Kidney (tissue), 14 donors: ENCODE data around the gene AK1. TPM values are rescaled to one million over a fixed set of nuclear protein-coding genes. Genes with fewer than 3 reads are reported as not detected.
"Not testable (repeated sequence)": the region's sequence is repeated elsewhere in the genome, so short reads cannot be mapped to it uniquely, and the experiment has no call there.

Experiments
- DNase-seq, 5 donors: peaks; one replicate each; pipeline ENCODE4 v3.0.0-alpha.2; 2013 to 2020
- FAIRE-seq: peaks from 2 replicates; lab custom pipeline; 2012; peaks lifted over from hg19 to GRCh38; lab: Jason Lieb, UNC
- H3K27ac ChIP-seq, 2 donors: one replicate each; pipeline ENCODE4 v1.7.0; 2013; ENCODE audit warnings: low read depth in 2 of 2, low read length in 2 of 2, inconsistent platforms in 1 of 2
- H3K27me3 ChIP-seq: one replicate; pipeline ENCODE4 v1.7.1; 2013; ENCODE audit warnings: low read length, inconsistent platforms; ENCODE audit not compliant: control insufficient read depth, insufficient read depth
- H3K36me3 ChIP-seq, 3 donors: one replicate each; pipeline versions ENCODE4 v1.7.0 to v1.7.1; 2013; ENCODE audit warnings: low read length in 3 of 3, control low read depth in 1 of 3, inconsistent platforms in 1 of 3; ENCODE audit not compliant: insufficient read depth in 3 of 3, control insufficient read depth in 2 of 3
- H3K4me1 ChIP-seq, 3 donors: one replicate each; pipeline versions ENCODE4 v1.7.0 to v1.7.1; 2013; ENCODE audit warnings: low read length in 3 of 3, inconsistent platforms in 1 of 3, low read depth in 1 of 3; ENCODE audit not compliant: control insufficient read depth in 2 of 3, insufficient read depth in 2 of 3
- H3K4me3 ChIP-seq, 3 donors: one replicate each; pipeline versions ENCODE4 v1.7.0 to v1.8.1; 2013; ENCODE audit warnings: low read length in 3 of 3, control low read depth in 1 of 3, inconsistent platforms in 1 of 3
- H3K9ac ChIP-seq, 3 donors: one replicate each; pipeline versions ENCODE4 v1.7.0 to v1.7.1; 2013; ENCODE audit warnings: low read length in 3 of 3, control low read depth in 1 of 3, inconsistent platforms in 1 of 3
- H3K9me3 ChIP-seq, 3 donors: one replicate each; pipeline versions ENCODE4 v1.7.0 to v1.7.1; 2013; ENCODE audit warnings: low read length in 3 of 3, control low read depth in 1 of 3, inconsistent platforms in 1 of 3; ENCODE audit not compliant: control insufficient read depth in 2 of 3, insufficient read depth in 1 of 3
- intact Hi-C: fragments of 100-400 bp; cut with DNase I; formaldehyde crosslinking; loops from one replicate; pipeline ENCODE4 v1.11.1; 2022
- polyA plus RNA-seq: library from polyadenylated mRNA; stranded (reverse); fragments of 350-450 nt; fragmentation: Illumina TruSeq; extraction: RNeasy Lipid Tissue Mini Kit (QIAGEN cat#74804); gene quantifications from one replicate; pipeline ENCODE4 v1.2.3, GENCODE V29; 2014; ENCODE audit warnings: low read depth, low replicate concordance; ENCODE audit not compliant: insufficient read depth
- total RNA-seq: library from RNA; stranded (reverse); fragmentation: NEBNext Ultra II Directional; extraction: Animal tissue kit (Norgen Biotek cat#: 25700); gene quantifications from one replicate; pipeline ENCODE4 v1.2.1, GENCODE V29; 2021
- TF ChIP-seq, protein P1 (sequence below): IDR thresholded peaks from 3 replicates; pipeline ENCODE4 v1.5.1; 2012; ENCODE audit warnings: mild to moderate bottlenecking, moderate library complexity, borderline replicate concordance; ENCODE audit not compliant: insufficient read depth; ENCODE audit errors: extremely low read depth
- donor health status: control.
- donor health status: control.
- donor health status: control.
- donor health status: control.
- donor health status: control.
- donor health status: DM: yes; HTN: yes; CAD: no.
- donor health status: Normal renal cell carcinoma (clear cell type).

The AK1 gene
- total and polyA plus RNA-seq, 2 donors from 2014 or later = 77.9 to 185 TPM

DNA sequence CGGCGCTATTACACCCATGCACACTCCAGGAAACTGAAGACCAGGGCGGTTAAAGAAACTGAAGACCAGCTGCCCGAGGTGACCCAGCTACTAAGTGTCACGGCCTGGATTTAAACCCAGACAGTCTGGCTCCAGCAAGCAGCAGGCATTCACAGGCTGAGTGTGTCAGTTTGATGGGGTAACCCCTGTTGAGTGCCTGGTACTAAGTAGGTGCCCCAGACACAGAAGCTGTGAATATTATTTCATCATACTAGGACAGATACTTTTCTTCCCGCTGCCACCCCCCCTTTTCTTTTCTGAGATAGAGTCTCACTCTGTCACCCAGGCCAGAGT, 30.3 kb downstream of the AK1 start:
- Histone ChIP-seq H3K9ac (peak overlapping the region in 1 of 3 donors; percentile 62), H3K27ac (peak overlapping the region; percentile 90 to 91), H3K36me3 (peaks cover 0 to 22% (median 0%) of the 10 kb centered on the region in 3 donors), H3K4me3 (peak overlapping the region in 1 of 3 donors; percentile 45), H3K9me3 (peaks cover 0 to 6% (median 0%) of the 10 kb centered on the region in 3 donors), H3K27me3 (no peaks in the 10 kb centered on the region), H3K4me1 (peaks cover 2 to 19% (median 3%) of the 10 kb centered on the region in 3 donors)
- DNase-seq (peak in 3 of 5 donors; percentile 54 to 74 (median 63)), FAIRE-seq (no peak)
- TF ChIP-seq, protein P1, sequence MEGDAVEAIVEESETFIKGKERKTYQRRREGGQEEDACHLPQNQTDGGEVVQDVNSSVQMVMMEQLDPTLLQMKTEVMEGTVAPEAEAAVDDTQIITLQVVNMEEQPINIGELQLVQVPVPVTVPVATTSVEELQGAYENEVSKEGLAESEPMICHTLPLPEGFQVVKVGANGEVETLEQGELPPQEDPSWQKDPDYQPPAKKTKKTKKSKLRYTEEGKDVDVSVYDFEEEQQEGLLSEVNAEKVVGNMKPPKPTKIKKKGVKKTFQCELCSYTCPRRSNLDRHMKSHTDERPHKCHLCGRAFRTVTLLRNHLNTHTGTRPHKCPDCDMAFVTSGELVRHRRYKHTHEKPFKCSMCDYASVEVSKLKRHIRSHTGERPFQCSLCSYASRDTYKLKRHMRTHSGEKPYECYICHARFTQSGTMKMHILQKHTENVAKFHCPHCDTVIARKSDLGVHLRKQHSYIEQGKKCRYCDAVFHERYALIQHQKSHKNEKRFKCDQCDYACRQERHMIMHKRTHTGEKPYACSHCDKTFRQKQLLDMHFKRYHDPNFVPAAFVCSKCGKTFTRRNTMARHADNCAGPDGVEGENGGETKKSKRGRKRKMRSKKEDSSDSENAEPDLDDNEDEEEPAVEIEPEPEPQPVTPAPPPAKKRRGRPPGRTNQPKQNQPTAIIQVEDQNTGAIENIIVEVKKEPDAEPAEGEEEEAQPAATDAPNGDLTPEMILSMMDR = no peak
- intact Hi-C loops = no loop called here

DNA sequence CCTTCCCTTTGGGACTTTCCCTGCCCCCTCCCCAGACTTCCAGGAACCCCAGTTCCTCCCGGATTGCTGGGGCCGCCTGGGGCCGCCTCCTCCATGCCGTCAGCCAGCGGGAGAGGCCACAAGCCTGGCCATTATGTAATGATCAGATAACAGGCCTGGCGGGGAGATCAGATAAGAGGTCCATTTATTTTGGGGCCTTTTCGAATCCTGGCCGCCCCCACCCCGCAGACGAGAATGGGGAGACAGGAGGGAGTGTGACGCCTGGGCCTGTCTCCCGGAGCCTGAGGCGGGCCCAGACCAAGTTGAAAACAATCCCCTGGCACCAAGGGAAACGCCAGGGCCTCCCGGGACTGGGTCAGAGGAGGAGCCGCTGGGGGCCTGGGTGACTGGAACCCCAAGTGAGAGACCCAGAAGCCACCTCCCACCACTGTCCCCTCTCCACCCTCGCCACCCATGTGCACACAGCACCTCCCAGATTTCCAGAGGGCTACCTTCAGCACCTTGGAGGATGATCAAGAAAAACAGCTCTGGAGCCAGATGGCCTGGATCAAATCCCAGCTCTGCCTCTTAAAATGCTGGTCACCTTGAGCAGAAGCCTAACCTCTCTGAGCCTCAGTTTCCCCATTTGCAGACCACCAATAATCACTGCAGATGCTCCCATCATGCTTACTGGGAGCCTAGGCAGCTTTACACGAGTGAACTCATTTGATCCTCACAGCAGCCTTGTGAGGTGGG, 30.9 kb downstream of the AK1 start:
- intact Hi-C loops = no loop called here
- Histone ChIP-seq H3K27ac (peak overlapping the region; percentile 90 to 91), H3K9me3 (peaks cover 0 to 6% (median 0%) of the 10 kb centered on the region in 3 donors), H3K4me1 (peaks cover 2 to 22% (median 3%) of the 10 kb centered on the region in 3 donors), H3K4me3 (peak overlapping the region in 1 of 3 donors; percentile 45), H3K36me3 (peaks cover 0 to 18% (median 0%) of the 10 kb centered on the region in 3 donors), H3K9ac (peak overlapping the region in 2 of 3 donors; percentile 2 to 62), H3K27me3 (no peaks in the 10 kb centered on the region)
- FAIRE-seq = no peak
- no peak for DNase-seq
- TF ChIP-seq, protein P1 = no peak

DNA sequence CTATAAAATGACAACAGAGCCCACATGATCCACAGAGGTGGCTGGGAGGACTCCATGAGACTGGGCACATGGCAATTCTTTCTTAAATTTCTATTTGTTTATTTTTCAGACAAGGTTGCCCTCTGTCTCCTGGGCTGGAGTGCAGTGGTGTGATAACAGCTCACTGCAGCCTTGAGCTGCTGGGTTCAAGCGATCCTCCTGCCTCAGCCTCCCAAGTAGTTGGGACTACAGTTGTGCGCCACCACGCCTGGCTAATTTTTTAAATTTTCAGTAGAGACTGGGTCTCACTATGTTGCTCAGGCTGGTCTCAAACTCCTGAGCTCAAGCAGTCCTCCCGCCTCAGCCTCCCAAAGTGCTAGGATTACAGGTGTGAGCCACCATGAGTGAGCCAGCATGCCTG, 31.9 kb downstream of the AK1 start:
- Histone ChIP-seq H3K4me1 (peaks cover 2 to 32% (median 3%) of the 10 kb centered on the region in 3 donors), H3K36me3 (peaks cover 0 to 16% (median 0%) of the 10 kb centered on the region in 3 donors), H3K27ac (peak overlapping the region; percentile 90 to 91), H3K9ac (peak overlapping the region in 1 of 3 donors; percentile 58)
- DNase-seq, FAIRE-seq, intact Hi-C loops, H3K9me3 ChIP-seq, H3K27me3 ChIP-seq, H3K4me3 ChIP-seq: not testable (repeated sequence)

DNA sequence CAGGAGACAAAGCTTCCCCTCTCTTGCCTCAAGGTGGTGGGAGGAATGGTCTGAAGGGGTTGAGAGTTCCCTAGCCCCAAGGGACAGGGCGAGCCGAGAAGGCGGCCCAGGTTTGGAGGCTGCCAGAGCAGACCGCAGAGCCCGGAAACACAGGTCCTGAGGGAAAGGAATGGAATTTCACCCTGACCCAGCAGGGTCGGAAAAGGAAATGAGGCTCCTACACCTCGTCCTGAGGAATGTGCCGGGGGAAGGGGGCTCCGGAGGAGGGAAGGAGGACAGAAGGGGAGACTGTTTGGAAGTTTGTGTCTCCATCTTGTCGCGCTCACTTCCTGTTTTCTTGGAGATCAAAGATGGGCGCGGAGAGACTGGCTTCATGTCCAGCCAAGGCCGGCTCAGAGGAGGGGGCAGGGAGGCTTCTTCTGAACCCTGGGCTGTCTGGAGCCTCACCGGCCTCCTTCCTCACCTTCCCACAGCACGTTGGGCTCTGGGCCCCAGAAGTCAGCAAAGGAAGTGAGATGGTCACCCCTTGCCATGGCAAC, 32.6 kb downstream of the AK1 start:
- TF ChIP-seq, protein P1 = no peak
- H3K4me1 ChIP-seq = peaks cover 2 to 35% (median 3%) of the 10 kb centered on the region in 3 donors
- H3K27me3 ChIP-seq = no peaks in the 10 kb centered on the region
- DNase-seq (peak in 3 of 5 donors; percentile 48 to 78 (median 53)), FAIRE-seq (no peak)
- intact Hi-C loops = no loop called here
- H3K4me3 ChIP-seq = no peak overlapping the region
- H3K9ac ChIP-seq = peak overlapping the region in 1 of 3 donors; percentile 58
- peak overlapping the region; percentile 90 to 91 for H3K27ac ChIP-seq
- H3K9me3 ChIP-seq = peaks cover 0 to 6% (median 0%) of the 10 kb centered on the region in 3 donors
- peaks cover 0 to 11% (median 0%) of the 10 kb centered on the region in 3 donors for H3K36me3 ChIP-seq
